IMR-90 (cell line): Measurements from ENCODE around the gene MYO1D.

Experiments used
- CEBPB ChIP-seq: IDR thresholded peaks from 2 replicates; pipeline ENCODE4 v1.6.1; 2012; ENCODE audit warnings: low read depth, low read length, improper control_type of control experiment
- MAZ ChIP-seq: IDR thresholded peaks from 2 replicates; pipeline ENCODE4 v1.6.1; 2012; ENCODE audit warnings: low read depth, mild to moderate bottlenecking, low read length, improper control_type of control experiment, moderate library complexity, borderline replicate concordance
- MXI1 ChIP-seq: IDR thresholded peaks from 2 replicates; pipeline ENCODE4 v1.6.1; 2012; ENCODE audit warnings: low read depth, mild to moderate bottlenecking, low read length, moderate library complexity, borderline replicate concordance
- POLR2A ChIP-seq: IDR thresholded peaks from 2 replicates; pipeline ENCODE4 v1.6.1; 2012; ENCODE audit warnings: mild to moderate bottlenecking, low read depth, low read length
- RAD21 ChIP-seq: IDR thresholded peaks from 2 replicates; pipeline ENCODE4 v1.6.1; 2012; ENCODE audit warnings: low read length, improper control_type of control experiment
- SMC3 ChIP-seq: fragments of 150-350 bp; IDR thresholded peaks from 2 replicates; pipeline ENCODE4 v1.6.1; 2016; ENCODE audit warnings: low read depth, mild to moderate bottlenecking, antibody characterized with exemption, low read length, moderate library complexity
- TF ChIP-seq, protein P1 (sequence below): conservative IDR thresholded peaks from 2 replicates; pipeline ENCODE4 v1.5.1; 2012; ENCODE audit warnings: mild to moderate bottlenecking, low read depth, low read length, improper control_type of control experiment

DNA sequence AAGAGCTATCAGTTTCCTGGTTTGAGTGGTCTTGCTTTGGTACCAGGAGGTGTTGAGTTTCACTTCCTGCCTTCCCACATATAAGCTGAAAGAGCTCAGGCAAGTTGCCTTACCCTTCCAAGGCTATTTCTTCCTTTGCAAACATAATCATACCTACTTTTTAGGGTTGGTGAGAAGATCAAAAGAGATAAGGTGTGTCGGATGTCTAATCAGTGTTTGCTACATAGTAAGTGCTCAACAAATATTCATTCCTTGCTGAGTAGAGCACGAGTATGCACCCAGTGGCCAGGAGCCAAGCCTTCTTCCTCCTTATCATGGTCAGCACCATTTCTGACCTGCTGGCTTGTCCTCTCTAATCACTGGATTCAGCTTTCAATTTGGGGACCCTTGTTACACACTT lies 38.3 kb upstream of the MYO1D start:
- TF ChIP-seq, protein P1, sequence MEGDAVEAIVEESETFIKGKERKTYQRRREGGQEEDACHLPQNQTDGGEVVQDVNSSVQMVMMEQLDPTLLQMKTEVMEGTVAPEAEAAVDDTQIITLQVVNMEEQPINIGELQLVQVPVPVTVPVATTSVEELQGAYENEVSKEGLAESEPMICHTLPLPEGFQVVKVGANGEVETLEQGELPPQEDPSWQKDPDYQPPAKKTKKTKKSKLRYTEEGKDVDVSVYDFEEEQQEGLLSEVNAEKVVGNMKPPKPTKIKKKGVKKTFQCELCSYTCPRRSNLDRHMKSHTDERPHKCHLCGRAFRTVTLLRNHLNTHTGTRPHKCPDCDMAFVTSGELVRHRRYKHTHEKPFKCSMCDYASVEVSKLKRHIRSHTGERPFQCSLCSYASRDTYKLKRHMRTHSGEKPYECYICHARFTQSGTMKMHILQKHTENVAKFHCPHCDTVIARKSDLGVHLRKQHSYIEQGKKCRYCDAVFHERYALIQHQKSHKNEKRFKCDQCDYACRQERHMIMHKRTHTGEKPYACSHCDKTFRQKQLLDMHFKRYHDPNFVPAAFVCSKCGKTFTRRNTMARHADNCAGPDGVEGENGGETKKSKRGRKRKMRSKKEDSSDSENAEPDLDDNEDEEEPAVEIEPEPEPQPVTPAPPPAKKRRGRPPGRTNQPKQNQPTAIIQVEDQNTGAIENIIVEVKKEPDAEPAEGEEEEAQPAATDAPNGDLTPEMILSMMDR, result no peak
- TF ChIP-seq SMC3 (no peak), MXI1 (no peak), POLR2A (no peak), RAD21 (no peak), MAZ (no peak), CEBPB (no peak)
